NCI-H446 (cell line): ENCODE measurements around the gene STXBP1.

Experiments used
- DNase-seq, 2 experiments: peaks; one replicate each; lab custom pipeline; 2025; lab: John Stamatoyannopoulos, UW

The STXBP1 gene

GRCh38 chr9:127693143-127693542, 81.1 kb downstream of the STXBP1 start:
- no peak for DNase-seq

- DNase-seq, result no peak
Measured at GRCh38 chr9:127693697-127694096, 81.6 kb downstream of the STXBP1 start.

- DNase-seq, result no peak
Measured at GRCh38 chr9:127694890-127695720, 83.0 kb downstream of the STXBP1 start.

DNA sequence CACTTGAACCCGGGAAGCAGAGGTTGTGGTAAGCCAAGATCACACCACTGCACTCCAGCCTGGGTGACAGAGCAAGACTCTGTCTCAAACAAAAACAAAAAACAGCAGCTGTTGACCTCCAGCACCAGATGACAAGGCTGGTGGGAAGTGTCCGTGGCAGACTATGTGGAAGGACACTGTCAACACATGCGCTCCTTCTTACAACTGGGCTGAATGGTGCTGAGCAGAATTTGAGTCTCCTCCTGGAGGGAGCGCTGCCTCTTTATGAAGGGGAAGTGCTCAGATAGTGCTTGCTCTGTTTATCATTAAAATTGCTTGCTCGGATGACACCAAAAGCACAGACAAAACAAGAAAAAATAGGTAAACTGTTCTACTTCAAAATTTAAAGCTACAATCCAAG, 85.5 kb downstream of the STXBP1 start:
- no peak for DNase-seq

- no peak for DNase-seq
Measured at GRCh38 chr9:127698386-127698785, 86.3 kb downstream of the STXBP1 start.

GRCh38 chr9:127698985-127699670, 87.1 kb downstream of the STXBP1 start:
- no peak for DNase-seq

- DNase-seq, result no peak
Measured at GRCh38 chr9:127700140-127700539, 88.1 kb downstream of the STXBP1 start.

DNA sequence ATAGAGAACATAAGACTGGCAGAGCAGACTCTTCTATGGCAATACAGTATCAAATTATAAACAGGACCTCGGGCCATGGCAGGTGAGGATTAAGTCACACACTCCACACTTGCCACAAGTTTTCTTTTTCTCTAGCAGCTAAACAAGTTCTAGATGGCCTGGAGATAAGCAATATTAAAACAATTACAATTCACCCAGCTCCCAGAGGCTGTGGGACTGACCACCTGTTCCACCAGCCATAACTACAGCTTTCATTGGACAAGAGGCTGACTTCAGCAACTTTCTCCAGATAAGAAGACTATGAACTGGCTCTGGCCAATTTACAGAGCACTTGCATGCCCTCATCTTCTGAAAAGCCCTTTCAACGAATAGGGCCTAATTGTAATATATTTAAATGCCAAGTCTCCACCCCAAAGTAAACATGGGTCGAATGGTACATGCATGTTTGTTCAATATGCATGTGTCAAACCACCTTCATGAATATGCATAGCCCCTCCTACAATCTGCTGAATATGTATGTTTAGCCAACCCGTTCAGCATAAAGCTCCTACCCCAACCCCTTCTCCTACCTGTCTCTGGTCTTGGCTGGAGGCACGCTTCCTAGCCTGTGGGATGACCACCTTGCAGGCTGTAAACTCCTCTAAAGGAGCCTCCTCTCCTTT, 88.6 kb downstream of the STXBP1 start:
- no peak for DNase-seq

- no peak for DNase-seq
Measured at GRCh38 chr9:127703289-127703946, 91.3 kb downstream of the STXBP1 start.

DNA sequence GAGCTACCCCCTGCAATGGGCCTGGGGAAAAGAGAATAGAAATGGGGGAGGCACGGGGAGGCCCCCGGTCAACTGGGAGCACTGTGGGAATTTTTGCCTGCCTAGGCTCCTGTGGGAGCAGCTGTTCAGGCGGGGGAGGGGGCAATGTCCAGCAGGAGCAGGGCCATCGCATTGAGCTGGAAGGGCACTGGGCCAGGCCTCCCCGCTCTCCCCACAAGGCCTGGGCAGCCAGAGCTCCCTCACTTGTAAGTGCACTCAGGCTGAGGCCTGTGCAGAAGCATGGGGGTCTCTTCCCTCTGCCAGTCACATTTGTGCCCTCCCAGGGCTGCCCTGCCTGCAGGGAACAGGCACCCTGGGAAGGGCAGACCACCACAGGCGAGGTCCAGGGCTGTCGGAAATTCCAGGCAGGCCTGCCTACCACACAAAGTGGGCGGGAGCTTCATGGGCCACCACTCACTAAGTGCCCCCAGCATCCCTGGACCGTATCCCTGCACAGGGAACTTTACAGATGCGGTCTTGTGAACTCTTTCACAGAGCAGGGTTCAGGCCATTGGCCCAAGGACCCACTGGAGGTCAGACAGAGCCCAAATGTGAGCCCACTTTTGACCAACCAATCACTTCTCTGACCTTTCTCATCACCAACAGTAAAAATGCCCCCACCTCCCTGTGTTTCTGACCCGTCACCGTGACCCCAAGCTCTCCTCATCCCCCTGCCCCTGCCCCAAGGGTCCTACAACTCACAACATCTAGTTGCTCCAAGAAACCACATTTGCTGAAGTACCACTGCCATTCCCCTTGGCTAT, 93.7 kb downstream of the STXBP1 start:
- DNase-seq, result no peak

- no peak for DNase-seq
Measured at GRCh38 chr9:127706836-127707241, 94.8 kb downstream of the STXBP1 start, which contains the start of gene CFAP157. TSS of gene CFAP157 (plus strand) at chr9:127706988. CDS start at chr9:127707032, 44 bp downstream.

DNA sequence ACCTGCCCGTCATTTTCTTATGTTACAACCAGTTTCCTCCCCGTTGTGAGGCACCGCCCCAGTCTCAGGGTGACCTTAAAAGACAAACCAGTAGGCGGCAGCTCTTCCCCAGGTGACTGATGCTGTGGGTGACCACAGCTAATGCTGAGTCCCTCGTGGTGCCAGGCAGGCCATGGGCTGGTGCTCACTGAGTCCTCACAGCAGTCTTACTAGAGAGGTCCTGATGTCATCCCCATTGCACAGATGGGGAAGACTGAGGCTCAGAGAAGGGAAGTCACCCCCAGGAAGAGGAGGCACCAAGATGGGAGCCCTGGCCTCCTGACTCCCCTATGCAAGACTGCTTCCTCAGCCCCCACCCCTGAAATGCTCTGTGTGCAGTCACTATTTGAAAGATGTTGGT, 95.7 kb downstream of the STXBP1 start:
- no peak for DNase-seq

GRCh38 chr9:127708952-127709587, 97.0 kb downstream of the STXBP1 start:
- DNase-seq, result no peak

DNA sequence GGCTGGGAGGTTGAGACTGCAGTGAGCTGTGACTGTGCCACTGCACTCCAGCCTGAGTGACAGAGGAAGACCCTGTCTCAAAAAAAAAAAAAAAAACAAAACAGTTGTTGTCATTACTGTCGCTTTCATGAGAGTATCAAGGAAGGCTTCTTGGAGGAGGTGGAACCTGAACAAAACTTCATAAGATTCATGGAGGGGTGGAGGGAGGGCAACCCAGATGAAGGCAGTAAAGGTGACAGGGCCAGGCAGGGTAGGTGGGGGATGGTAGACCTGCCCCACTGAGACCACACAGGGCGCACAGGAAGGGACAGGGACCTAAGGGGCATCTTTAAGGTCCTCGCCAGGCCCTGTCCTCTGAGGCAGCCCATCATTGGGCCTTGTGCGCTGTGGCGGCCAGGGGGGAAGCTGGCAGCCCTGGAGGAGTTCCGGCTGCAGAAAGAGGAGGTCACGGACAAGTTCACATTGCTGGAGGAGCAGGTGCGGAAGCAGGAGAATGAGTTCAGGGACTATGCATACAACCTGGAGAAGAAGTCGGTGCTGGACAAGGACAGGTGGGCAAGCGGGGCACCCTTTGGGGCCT, 98.2 kb downstream of the STXBP1 start:
- DNase-seq, result no peak

DNA sequence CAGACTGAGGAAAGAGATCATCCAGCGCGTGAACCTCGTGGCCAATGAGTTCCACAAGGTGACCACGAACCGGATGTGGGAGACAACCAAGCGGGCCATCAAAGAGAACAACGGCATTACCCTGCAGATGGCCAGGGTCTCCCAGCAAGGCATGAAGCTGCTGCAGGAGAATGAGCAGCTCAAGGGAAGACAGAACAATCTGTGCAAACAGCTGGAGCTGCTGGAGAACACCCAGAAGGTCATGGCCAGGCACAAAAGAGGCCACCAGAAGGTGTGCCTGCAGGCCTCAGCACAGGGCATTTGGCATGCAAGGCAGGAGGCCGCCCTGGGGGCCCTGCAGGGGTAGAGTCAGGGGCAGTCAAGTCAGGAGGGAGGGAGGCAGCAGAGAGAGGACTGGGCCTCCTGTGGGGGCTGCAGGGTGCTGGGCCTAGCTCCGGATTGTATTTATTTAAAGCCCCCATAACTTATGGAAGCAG, 99.2 kb downstream of the STXBP1 start:
- no peak for DNase-seq

- no peak for DNase-seq
Measured at GRCh38 chr9:127711831-127712274, 99.8 kb downstream of the STXBP1 start.

- no peak for DNase-seq
Measured at GRCh38 chr9:127712371-127712770, 100.3 kb downstream of the STXBP1 start.

GRCh38 chr9:127712867-127713266, 100.8 kb downstream of the STXBP1 start:
- no peak for DNase-seq

DNA sequence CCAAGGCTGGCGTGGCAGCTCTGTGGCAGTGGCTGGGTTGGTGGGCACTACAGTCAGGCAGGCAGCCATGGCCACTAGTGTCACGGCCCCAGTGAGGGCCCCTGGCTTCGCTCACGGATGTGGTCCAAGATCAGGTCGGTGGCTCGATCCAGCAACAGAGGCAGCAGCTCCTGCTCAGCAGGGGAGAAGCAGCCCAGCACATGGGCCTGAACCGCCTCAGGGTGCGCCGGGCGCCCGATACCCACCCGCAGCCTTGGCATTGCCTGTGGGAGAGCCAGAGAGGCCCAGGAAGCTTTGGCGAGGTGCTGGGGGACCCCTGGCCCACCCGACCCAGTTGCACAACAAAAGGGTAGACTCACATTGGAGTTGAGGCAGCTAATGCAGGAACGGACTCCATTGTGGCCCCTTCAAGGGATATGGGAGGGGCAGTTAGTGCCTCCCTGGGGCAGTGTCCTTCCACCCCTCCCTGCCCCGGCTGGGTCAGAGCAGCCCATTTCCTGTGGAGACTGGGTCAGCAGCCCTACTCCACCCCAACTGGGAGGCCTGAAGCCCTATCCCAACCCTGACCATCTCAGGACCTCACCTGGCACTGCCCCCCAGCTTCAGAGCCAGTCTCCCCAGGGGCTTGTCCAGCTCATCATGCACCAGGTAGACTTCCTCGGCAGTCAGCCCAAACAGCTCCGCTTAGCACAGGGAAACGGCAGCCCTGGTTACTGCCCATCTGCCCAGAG, 102.1 kb downstream of the STXBP1 start:
- DNase-seq, result no peak
